ENCODE data around the gene CYB561D2.

DNA sequence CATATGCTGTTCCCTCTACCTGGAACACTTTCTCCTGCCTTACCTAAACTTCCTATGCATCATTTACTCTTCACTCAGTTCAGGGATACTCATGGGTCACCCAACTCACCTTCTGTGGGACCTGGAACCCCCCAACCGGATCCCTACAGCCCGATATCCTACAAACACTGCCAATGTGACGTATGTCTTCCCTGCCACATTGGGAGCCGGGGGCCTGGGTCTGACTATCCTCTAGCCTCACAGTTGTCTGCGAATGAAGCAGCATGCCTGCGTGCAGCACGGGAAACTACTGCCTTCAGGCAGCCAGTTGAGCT, 492 bp upstream of the CYB561D2 start:
- no peak for TF ChIP-seq CTCF (IDR thresholded peaks at IDR 0.05; ENCODE audit: poor library complexity, severe bottlenecking)
- TF ChIP-seq RAD21 (conservative IDR thresholded peaks at IDR 0.05), result no peak
- no peak for TF ChIP-seq SMC3 (conservative IDR thresholded peaks at IDR 0.05; ENCODE audit: poor library complexity)
- TF ChIP-seq POLR2AphosphoS5 (IDR thresholded peaks at IDR 0.05), result no peak
- TF ChIP-seq TAF1 (IDR thresholded peaks at IDR 0.05; ENCODE audit: low read depth), result no peak

Measured in neural cell (in vitro differentiated cells).